Stimulated activated CD4-positive, alpha-beta T cell treated with anti-CD3 and anti-CD28 coated beads, Interleukin-2, amount 100 ng/mL, for 4 hours (primary cell): ENCODE data around the gene CZIB.

ENCODE experiments used
- DNase-seq: peaks from one replicate; pipeline ENCODE4 v3.0.0-alpha.2; 2020; ENCODE audit warnings: low read depth

Gene CZIB

GRCh38 chr1:53220171-53220961 is at the start of gene CZIB:
Gene CZIB (minus strand): TSS chr1:53220634. CDS start chr1:53220575, 59 bp downstream.
- DNase-seq: peak; percentile 89

DNA sequence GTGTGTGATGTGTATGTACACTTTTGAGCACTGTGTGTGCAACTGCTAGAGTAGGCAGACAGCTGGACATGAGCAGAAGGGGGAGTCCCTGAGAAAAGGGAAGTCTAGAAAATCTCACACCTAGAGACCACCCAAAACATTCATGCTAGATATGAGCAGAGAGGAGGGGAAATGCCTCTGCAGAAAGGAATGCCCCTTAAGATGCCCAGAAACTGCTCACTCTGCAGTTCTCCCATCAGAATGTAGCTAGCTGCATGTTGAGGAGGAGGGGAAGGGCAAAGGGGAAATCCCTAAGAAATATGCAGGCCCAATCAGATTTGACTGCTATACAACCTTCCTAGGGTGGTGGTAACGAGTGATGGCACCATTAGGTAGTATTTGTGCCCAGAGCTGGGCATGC is 49.7 kb upstream of the CZIB start:
- no peak for DNase-seq

GRCh38 chr1:53267761-53268160 is 47.3 kb upstream of the CZIB start:
- no peak for DNase-seq

DNA sequence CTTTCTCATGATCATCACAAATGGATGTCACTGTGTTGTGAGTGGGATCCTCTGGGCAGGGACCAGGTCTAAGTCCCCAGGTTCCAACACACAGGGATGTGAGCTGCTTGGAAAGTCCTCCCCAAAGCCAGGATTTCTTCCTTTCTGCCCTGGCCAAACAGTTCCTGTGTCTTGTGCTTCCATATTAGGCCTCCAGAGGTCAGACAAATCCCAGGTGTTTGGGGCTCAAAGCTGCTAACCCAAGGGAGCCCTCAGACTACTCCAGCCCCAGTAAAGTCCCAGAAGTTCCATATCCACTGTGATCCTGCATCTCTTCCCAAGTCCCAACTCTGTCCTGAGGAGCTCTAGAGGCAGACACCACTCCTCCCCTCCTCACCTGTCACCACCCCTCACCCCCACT is 45.6 kb upstream of the CZIB start:
- no peak for DNase-seq

- no peak for DNase-seq
These were observed 45.1 kb upstream of the CZIB start for GRCh38 chr1:53265581-53265980.

- no peak for DNase-seq
These were observed 43.6 kb upstream of the CZIB start for GRCh38 chr1:53264048-53264447.

DNA sequence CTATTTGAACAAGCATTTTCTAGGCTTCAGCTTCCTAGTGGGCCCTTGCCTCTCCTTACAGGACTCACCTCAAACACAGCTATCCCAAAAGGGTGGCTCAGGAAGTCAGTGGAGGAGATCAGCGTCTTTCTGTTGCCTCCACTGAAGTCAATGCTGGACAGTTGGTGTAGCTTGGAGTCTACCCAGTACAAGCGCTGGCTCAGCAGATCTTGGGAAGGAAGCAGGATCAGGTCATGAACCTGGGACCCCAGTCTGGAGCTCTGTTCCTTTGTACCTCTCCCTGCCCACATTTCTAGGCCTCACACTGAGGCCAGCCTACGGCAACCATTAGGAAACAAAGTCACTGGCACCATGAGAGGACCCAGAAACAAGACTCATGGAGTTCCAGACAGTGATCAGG is 41.6 kb upstream of the CZIB start:
- DNase-seq: no peak

- DNase-seq: no peak
These were observed 40.3 kb upstream of the CZIB start for GRCh38 chr1:53260631-53261247.

DNA sequence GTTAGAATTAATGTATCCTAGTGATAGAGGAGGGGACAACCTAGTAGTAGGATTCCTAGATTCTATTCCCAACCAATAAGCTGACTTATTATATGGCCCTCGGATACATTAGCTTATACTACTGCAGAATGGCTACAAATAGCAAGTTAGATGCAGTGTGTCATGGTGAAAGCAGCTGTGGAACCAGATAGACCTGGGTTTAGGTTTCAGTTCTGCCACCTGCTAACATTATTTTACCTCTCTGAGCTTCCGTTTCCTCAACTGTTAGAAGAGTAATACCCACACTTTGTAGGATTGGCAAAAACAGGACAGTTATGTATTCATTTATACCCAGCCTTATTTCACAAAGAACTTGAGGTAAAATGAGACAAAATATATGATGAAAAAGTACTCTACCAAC is 39.5 kb upstream of the CZIB start:
- no peak for DNase-seq

GRCh38 chr1:53258216-53258615 is 37.8 kb upstream of the CZIB start:
- DNase-seq: no peak

DNA sequence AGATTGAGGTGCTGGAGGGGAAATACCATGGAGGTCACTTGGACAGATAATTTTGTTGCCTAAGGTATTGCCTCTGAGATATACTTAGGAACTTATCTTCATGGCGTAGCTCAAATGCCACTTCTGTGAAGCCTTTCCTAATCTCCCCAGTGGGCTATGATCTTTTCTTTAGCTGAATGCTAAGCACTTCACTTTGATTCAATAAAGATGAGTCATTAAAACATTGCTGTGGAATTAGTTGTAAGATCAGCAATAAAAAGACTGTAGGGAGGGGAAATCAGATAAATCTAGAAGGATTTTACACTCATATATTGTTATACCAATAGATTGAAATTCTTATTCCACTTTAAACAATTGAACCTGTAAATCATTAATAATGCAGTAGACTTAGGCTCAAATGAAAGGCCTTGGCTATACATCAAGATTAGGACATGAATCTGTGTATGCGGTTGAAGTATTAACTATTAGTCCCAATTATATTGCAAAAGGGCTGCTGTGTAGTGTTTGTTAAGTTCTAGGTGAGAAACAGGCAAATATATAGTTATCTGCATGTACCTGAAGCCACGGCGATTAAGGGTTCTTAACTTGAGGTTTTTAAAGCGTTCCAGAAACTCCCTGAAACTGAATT is 37.1 kb upstream of the CZIB start:
- no peak for DNase-seq

DNA sequence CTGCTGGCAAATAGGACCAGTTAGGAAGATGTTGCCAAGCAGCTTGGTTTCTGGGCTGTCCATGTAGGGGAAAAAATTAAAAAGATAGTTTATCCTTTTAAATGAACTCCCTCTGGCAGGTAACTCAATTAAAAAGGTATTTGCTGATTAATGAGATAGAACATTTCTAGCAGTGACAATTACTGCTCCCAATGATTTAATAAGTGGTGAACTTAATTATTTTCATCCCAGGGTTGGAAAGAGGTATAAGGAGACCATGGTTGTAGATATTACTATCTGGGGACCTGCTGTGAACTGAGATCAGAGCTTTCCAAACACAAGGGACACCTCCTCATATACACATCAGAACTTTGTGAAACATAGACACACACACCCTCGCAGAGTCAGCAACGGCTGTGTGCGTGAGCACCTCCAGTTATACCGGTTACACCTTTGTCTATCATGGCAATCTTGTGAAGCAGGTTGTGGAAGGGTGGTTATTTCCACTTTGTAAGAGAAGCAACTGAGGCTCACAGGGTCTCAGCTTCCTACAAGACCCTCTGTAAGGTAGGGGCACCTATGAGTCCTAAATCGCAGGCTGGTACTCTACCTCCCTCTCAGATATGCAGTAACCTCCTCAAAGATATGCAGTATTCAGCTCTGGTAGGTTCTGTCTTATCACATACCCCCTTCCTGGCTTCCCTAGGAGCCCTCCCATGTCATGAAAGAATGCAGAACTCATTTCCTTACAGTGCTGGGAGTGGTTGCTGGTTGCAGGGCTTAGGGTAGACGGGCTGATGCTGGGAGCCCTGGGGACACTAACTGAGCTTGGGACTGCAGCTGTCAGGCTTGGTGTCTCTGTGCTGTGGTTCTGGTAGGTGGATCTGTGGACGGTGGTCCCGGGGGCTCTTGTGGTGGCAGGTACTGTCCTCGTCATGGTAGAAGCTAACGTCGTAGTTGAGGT is 36.3 kb upstream of the CZIB start:
- DNase-seq: no peak

DNA sequence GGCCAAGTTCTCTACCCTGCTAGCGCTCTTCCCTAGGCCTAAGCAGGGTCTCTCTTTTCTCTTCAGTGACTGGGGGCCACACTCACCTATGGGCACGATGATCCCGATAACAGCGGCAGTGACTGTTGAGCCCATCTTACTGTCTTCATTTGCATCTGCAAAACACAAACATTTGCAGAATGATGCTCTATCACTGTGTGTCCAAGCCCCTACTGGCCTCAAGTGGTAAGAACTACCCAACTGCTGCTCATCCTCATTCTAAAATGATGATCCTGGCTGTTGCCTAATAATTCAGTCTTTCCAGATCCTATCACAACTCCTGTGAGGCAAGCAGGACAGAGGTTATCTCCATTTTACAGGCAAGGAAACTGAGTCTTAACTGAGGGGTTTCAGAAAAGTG is 34.6 kb upstream of the CZIB start:
- DNase-seq: no peak

DNA sequence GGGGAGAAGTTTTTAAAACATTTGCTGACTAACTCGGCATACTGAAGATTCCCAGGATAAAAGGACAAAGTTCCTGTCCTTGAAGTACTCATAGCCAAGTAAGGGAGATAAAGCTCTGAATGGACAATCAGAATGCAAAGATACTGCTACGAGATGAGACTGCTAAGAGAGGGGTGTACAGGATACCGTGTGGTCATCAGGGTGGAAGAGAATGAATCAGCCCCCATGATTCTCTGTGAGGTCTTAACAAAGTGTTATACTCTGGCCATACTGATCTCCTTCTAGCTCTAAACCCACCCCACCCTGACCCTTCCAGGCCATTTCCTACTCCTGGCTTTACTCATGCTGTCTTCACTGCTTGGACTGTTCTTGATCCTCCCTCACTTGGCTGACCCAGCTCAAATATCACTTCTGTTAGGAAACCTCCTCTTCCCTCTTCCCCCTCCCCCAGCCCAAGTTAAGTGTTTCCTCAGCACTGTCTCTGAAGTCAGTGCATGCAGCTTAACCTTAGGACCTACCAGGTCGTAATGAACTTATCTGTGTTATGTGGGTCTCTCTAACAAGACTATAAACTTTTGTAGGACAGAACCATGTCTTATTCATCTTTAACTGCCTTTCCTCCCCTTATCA is 33.7 kb upstream of the CZIB start:
- no peak for DNase-seq

DNA sequence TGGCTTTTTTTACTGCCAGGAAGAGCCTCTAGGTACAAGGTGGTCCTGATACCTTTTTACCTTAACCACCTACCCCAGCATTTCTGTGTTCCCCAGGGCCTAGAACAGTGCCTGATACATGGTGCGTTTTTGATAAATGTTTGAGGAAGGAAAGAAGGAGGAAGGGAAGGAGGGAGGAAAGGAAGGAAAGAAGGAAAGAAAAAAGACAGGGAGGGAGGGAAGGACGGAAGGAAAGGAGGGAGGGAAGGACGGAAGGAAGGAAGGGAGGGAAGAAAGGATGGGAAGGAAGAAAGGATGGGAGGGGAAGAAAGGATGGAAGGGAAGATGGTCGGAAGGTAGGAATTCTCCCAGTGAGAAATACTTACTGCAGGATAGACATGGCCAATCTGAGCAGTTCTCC is 29.9 kb upstream of the CZIB start:
- no peak for DNase-seq

DNA sequence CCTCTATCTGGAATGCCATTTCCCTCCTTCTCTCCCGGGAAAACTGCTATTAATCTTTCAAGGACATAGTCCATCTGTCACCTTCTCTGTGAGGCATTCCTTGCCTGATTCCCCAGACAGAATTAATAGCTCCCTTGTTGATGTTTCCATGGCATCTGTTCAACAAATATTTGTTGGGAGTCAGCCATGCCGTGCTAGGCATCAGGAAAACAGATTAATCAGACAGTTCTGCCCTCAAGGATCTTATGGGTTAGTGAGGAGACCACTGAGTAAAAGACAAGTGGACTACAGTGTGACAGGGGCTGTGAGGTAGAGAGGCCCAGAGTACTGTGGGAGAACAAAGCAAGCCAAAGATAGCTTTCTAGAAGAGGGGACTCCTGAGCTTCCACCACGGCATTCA is 29.3 kb upstream of the CZIB start:
- no peak for DNase-seq

DNA sequence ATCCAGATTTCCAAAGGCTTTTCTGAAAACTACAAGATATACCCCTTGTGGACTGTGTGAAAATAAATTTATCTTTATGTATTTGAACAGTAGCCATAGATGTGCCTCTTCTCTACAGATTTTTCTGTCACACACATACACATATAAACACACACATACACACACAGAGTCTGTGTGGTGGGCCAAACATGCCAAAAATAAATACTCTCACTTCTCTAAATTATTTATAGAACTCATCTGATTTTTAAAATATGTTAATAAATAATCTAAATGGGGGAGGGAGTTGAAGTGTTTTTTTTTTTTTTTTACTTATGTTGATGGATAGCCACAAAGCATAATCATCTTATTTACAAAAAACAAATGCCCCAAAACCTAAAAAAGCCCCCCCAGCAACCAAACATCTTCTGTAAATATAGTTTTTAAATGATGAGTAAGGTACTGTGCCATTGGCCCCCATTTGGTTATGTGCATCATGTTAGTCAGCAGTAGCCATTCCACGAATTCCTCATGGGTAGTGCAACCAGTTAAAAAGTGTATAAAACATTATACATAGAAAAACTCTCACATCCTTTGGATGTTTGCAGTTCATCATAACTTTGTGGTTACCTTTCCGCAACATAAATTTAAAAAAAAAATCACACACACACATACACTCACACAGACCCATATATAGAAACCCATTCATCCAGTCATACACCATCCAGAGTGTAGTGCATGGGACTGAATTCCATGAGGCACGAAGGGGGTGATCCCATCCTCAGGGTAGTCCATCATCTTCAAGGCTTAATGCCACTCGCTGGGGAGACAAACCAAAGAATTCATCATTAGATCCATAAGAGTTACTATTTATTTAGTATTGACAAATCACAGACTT is 26.1 kb upstream of the CZIB start:
- no peak for DNase-seq

- no peak for DNase-seq
These were observed 23.7 kb upstream of the CZIB start for GRCh38 chr1:53244141-53244540.

GRCh38 chr1:53242381-53242780 is 21.9 kb upstream of the CZIB start:
- DNase-seq: no peak

DNA sequence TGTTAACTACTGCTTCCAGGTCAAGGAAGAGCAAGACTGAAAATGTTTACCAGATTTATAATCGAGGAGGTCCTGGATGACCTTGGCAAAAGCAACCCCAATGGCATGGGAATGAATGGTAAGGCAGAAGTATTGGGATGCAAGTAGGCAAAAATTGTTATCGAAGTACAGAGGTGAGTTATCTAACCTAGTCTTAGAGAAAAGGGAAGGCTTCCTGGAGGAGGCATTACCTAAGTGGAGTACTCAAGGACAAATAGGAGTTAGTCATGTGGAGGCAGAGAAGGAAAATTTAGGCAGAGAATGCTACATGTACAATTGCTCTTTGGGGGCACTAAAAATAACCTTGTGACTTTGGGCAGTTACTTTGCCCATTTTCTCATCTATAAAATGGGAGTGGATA is 21.4 kb upstream of the CZIB start:
- DNase-seq: no peak
